ENCODE results near the gene NEB.
"Not testable (repeated sequence)": the region's sequence is repeated elsewhere in the genome, so short reads cannot be mapped to it uniquely, and the experiment has no call there.

NEB gene

GRCh38 chr2:151568501-151568900, 165.8 kb downstream of the NEB start:
- no peak overlapping the region for H3K4me3 ChIP-seq (ENCODE audit: low read depth, low read length)
- DNase-seq (ENCODE audit: low read depth) = no peak
- TF ChIP-seq CTCF (conservative IDR thresholded peaks at IDR 0.05; ENCODE audit: low read depth, low read length) = no peak

- no peak for DNase-seq (ENCODE audit: low read depth)
- H3K4me3 ChIP-seq (ENCODE audit: low read depth, low read length) = no peak overlapping the region
- TF ChIP-seq CTCF (conservative IDR thresholded peaks at IDR 0.05; ENCODE audit: low read depth, low read length) = no peak
Observed at GRCh38 chr2:151567006-151567405, 167.3 kb downstream of the NEB start.

- TF ChIP-seq CTCF (conservative IDR thresholded peaks at IDR 0.05; ENCODE audit: low read depth, low read length) = no peak
- no peak overlapping the region for H3K4me3 ChIP-seq (ENCODE audit: low read depth, low read length)
- no peak for DNase-seq (ENCODE audit: low read depth)
Observed at GRCh38 chr2:151562398-151562797, 171.9 kb downstream of the NEB start.

- no peak for TF ChIP-seq CTCF (conservative IDR thresholded peaks at IDR 0.05; ENCODE audit: low read depth, low read length)
- peak; percentile 30 for DNase-seq (ENCODE audit: low read depth)
- H3K4me3 ChIP-seq (ENCODE audit: low read depth, low read length) = no peak overlapping the region
Observed at GRCh38 chr2:151560289-151560688, 174.0 kb downstream of the NEB start.

- DNase-seq (ENCODE audit: low read depth); H3K4me3 ChIP-seq (ENCODE audit: low read depth, low read length): not testable (repeated sequence)
Observed at GRCh38 chr2:151559431-151559830, 174.8 kb downstream of the NEB start.

GRCh38 chr2:151557883-151558282, 176.4 kb downstream of the NEB start:
- not testable (repeated sequence) for DNase-seq (ENCODE audit: low read depth)

GRCh38 chr2:151556121-151556520, 178.2 kb downstream of the NEB start:
- no peak for TF ChIP-seq CTCF (conservative IDR thresholded peaks at IDR 0.05; ENCODE audit: low read depth, low read length)
- H3K4me3 ChIP-seq (ENCODE audit: low read depth, low read length) = no peak overlapping the region
- peak; percentile 10 for DNase-seq (ENCODE audit: low read depth)

More at GRCh38 chr2:151557883-151558282, 176.4 kb downstream of the NEB start:
- H3K4me3 ChIP-seq (ENCODE audit: low read depth, low read length) = not testable (repeated sequence)

- TF ChIP-seq CTCF (conservative IDR thresholded peaks at IDR 0.05; ENCODE audit: low read depth, low read length) = no peak
- H3K4me3 ChIP-seq (ENCODE audit: low read depth, low read length) = no peak overlapping the region
- no peak for DNase-seq (ENCODE audit: low read depth)
Observed at GRCh38 chr2:151552287-151552686, 182.0 kb downstream of the NEB start.

Measured in choroid plexus epithelial cell (primary cell).